Activated CD8-positive, alpha-beta memory T cell treated with anti-CD3 and anti-CD28 coated beads for 4 hours (primary cell): ENCODE results near the gene ARHGAP6.

Experiments used
- DNase-seq, 2 donors: peaks; one replicate each; pipeline ENCODE4 v3.0.0-alpha.2; 2020; ENCODE audit warnings: low read depth in 2 of 2

Gene ARHGAP6

GRCh38 chrX:11464836-11465463, 200.8 kb downstream of the ARHGAP6 start:
- no peak for DNase-seq

- DNase-seq: no peak
These were observed 201.3 kb downstream of the ARHGAP6 start for GRCh38 chrX:11464380-11464779.

GRCh38 chrX:11462648-11463047, 203.1 kb downstream of the ARHGAP6 start:
- DNase-seq: no peak

- no peak for DNase-seq
These were observed 203.6 kb downstream of the ARHGAP6 start for GRCh38 chrX:11462136-11462535.

GRCh38 chrX:11461201-11462001, 204.3 kb downstream of the ARHGAP6 start:
- DNase-seq: no peak

- DNase-seq: no peak
These were observed 205.4 kb downstream of the ARHGAP6 start for GRCh38 chrX:11460347-11460746.

- no peak for DNase-seq
These were observed 207.6 kb downstream of the ARHGAP6 start for GRCh38 chrX:11458170-11458569.

GRCh38 chrX:11451151-11451550, 214.6 kb downstream of the ARHGAP6 start:
- DNase-seq: no peak

GRCh38 chrX:11450354-11450753, 215.4 kb downstream of the ARHGAP6 start:
- DNase-seq: no peak

- DNase-seq: no peak
These were observed 216.1 kb downstream of the ARHGAP6 start for GRCh38 chrX:11449613-11450012.

GRCh38 chrX:11447418-11447817, 218.3 kb downstream of the ARHGAP6 start:
- DNase-seq: no peak

GRCh38 chrX:11446949-11447348, 218.8 kb downstream of the ARHGAP6 start:
- no peak for DNase-seq

- DNase-seq: no peak
These were observed 219.4 kb downstream of the ARHGAP6 start for GRCh38 chrX:11446336-11446735.

- DNase-seq: no peak
These were observed 220.2 kb downstream of the ARHGAP6 start for GRCh38 chrX:11445540-11445939.

- no peak for DNase-seq
These were observed 221.7 kb downstream of the ARHGAP6 start for GRCh38 chrX:11444052-11444451.

- DNase-seq: no peak
These were observed 225.9 kb downstream of the ARHGAP6 start for GRCh38 chrX:11439846-11440245.

GRCh38 chrX:11438767-11439166, 227.0 kb downstream of the ARHGAP6 start:
- DNase-seq: no peak

GRCh38 chrX:11438380-11438723, 227.4 kb downstream of the ARHGAP6 start:
- no peak for DNase-seq

GRCh38 chrX:11437642-11438379, 227.9 kb downstream of the ARHGAP6 start:
- DNase-seq: no peak

- no peak for DNase-seq
These were observed 230.2 kb downstream of the ARHGAP6 start for GRCh38 chrX:11435568-11435967.

GRCh38 chrX:11434607-11435006, 231.1 kb downstream of the ARHGAP6 start:
- DNase-seq: no peak

- no peak for DNase-seq
These were observed 233.9 kb downstream of the ARHGAP6 start for GRCh38 chrX:11431786-11432185.

- no peak for DNase-seq
These were observed 235.4 kb downstream of the ARHGAP6 start for GRCh38 chrX:11430271-11430670.
